Medulla oblongata (tissue), 1 donor: Measurements from ENCODE around the gene ARID4A.
"Not testable (repeated sequence)": the region's sequence is repeated elsewhere in the genome, so short reads cannot be mapped to it uniquely, and the experiment has no call there.

Experiments
- DNase-seq: peaks from one replicate; pipeline ENCODE4 v3.0.0-alpha.2; 2015; ENCODE audit errors: extremely low spot score

The ARID4A gene

DNA sequence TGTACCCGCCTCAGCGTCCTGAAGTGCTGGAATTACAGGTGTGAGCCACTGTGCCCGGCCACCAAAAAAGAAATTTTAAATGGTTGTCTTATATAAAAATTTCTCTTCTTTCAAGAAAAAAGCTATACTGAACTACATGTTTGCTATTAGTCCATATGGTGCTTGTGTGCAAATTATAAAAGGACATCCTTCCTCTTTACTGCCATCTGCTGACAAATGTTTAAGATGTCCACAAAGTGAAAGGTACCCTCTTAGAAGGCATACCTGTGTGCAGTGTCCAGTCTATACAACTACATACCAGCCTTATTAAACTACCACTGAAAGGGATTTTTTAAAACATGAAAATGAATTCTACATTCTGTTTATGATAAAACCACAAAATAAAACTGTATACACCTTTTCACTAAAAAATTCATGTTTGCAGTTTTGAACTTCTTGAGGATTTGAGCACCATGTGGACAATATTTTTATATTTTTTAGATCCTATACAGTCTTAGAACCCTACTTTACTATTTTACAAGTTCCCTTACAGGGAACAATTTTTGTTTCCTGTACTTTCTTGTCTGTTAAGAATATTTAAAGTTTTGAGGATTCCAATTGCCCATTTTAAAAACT, 64.5 kb downstream of the ARID4A start:
- peak; percentile 30 for DNase-seq

DNA sequence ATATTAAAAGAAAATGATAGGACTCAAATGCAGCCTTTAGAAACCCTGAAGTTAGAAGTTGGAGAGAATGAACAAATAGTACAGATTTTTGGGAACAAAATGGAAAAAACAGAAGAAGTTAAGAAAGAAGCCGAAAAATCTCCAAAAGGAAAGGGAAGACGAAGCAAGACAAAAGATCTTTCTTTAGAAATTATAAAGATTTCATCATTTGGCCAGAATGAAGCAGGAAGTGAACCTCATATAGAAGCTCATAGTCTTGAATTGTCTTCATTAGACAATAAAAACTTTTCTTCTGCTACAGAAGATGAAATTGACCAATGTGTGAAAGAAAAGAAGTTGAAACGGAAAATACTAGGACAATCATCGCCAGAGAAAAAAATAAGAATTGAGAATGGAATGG, 66.0 kb downstream of the ARID4A start:
- no peak for DNase-seq

DNA sequence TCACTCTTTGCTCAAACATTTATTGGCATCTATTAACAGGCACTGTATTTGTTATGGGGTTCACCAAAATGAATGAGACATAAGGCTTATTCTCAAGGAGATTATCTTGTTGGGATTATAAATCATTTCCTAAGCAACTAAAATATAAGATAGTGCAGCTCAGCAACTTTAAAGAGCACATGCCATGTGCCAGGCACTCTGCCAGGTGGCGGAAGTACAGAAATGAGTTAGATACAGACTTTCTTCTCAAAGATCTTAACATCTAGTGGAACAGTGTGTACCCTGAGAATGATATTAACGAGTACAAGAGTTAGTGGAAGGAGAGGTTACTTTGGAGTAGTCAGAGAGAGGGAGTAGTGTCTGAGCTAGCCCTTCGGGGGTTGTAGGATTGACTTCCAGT, 68.9 kb downstream of the ARID4A start:
- DNase-seq: no peak

DNA sequence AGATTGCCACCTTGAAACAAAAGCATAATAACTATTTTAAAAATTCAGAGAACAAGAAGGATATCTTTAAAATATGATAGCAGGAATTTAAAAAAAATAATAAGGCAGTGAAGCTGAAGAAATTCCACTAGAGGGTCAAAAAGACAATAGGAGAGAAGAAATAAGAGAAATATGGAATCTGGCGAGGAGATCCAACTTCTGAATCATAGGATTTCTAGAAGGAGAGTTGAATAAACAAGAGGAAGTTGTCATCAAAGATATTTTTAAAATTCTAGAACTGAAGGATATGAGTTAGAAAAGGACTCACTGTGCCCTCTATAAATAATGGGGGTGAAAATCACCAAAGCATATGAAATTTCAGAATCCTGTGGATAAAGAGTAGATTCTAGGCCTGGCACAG, 70.6 kb downstream of the ARID4A start:
- DNase-seq: no peak

DNA sequence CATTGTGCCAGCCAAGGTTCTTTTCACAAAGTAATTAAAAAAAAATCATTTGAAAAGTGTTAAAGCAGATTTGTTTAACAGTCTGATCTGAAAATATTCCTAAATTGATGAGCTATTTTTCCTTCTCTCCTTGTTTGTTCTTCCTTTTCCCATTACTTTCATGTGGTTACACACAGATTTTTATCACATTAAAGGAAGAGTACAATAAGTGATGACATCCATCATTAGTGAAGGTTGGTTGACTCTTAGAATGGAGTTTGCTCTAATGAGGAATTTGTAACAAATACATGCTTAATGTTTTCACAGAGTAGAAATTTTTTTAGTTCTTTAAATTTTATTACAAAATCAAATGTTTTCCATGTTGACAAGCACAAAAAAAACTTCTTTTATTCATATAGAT, 78.4 kb downstream of the ARID4A start:
- no peak for DNase-seq

DNA sequence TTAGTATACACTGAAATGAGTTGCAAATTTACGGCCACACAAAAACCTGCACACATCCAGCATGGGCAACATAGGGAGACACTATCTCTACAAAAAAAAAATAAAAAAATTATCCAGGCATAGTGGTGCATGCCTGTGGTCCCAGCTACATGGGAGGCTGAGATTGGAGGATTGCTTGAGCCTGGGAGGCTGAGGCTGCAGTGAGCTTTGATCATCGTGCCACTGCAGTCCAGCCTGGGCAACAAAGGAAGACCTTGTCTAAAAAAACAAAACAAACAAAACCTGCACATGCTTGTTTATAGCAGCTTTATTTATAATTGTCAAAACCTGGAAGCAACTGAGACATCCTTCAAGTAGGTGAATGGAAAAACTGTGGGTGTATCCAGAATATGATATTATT, 92.5 kb downstream of the ARID4A start:
- no peak for DNase-seq

DNA sequence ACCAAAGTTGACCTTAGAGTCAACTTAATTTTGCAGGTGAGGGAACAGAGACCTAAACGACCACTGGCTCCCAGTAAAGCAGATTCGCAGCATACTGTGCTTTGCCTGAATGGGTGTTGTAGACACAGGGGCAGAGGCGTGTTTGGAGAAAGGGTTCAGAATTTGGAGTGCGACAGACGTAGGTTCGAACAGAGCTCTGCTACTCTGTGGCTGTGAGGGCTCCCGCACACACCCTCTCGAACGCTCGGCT, 97.1 kb downstream of the ARID4A start:
- no peak for DNase-seq

DNA sequence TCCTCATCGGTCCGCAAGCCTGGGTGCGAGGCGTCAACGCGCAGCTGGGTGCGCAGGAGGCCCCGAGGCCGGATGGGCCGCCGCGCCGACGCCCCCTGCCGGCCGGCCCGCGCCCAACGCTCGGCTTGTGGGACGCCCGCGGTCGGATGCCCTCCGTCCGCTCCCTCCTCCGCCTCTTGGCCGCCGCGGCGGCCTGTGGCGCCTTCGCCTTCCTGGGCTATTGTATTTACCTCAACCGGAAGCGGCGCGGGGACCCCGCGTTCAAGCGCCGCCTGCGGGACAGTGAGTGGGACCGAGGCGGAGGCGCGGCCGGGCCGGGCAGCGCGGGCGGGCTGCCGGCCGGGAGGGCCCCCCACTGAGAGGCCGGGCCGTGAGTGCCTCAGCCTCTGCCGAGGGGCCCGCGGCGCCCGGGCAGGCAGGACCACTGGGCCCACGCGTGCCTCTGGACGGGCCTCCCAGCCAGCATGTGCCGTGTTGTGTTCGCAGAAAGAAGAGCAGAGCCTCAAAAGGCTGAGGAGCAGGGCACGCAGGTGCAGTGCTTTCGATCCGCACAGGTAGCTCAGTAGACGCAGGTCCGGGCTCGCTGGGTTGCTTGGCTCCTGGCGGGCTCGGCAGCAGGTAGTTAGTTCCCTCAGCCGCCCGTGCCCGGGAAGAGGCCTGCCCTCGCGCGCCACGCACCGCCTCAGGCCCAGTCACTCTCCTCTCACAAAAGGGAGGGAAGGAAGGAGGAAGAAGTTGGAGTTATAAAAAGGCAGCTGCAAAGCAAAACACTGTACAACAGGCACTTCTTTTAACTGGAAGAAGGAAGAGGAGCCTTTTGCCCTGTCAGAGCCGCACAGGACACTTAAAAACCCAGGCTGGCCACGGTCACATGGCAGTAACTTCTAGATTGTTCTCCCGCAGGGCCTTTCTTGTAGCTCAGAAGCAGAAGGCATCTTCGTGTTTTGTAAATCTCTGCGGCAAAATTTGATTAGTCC, 97.7 kb downstream of the ARID4A start, which contains the start of gene TOMM20L:
Gene TOMM20L (plus strand): TSS at position 119 of the 977 bp plus-strand sequence. CDS start 28 bp downstream, at position 147.
- peak; percentile 60 for DNase-seq

DNA sequence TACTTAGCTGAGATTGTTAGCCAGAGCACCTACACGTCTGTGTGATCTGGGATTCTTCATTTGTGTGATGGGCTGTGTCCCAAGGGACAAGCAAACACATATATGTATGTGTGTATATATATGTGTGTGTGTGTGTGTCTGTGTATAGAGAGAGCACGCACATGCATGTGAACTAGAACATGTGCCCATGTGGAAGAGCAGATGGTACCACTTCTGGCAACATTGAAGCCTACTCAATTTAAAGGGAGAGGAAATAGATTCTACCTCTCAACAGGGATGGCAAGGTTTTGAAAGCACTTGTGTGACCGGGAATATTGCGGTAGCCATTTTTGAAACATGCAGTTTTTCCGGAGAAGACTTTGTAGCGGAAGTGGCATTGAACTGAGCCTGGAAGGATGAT, 98.8 kb downstream of the ARID4A start:
- DNase-seq: no peak

DNA sequence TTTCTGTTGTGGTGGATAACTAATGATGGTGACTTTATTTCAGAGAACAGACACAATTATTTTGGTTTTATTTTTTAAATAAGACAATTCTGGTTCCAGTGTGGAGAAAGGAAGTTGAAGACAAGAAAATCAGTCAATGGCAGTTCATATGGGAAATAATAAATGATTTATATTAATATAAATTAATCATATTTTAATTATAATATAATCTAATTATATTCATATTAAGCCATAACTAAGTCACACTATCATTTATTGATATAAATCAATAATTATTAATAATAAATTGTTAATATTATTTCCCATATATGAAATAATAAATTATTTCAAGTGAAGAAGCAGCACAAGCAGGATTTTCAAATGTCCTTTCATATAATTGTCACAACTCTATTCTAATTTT, 100.1 kb downstream of the ARID4A start:
- no peak for DNase-seq

DNA sequence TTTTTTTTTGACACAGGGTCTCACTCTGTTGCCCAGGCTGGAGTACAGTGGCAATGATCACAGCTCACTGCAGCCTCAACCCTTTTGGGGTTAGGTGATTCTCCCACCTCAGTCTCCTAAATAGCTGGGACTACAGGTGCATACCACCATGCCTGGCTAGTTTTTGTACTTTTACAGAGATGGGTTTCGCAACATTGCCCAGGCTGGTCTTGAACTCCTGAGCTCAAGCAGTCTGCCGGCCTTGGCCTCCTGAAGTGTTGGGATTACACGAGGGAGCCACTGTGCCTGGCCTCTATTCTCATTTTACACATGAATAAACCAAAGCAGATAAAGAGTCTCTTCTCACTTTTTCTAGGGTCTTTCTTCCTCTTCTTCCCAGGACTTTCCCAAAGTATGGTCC, 100.5 kb downstream of the ARID4A start:
- no peak for DNase-seq

DNA sequence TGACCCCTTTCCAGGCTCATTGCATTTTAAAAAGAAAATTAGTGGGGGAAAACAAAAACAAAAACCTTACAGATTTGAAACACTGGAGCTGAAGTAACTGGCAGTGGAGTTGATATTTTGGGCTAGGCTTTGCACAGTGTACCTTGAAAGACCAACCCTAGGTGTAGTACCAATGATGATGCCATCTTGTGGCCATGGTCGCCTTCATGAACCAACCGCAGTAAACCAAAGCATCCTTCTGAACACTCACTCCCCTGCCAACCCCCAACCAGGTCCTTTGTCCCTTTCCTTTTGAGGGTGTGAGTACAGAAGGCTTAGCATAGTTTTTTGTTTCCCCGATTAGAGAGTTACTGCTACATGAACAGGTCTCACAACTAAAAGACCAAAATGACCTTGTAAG, 103.2 kb downstream of the ARID4A start:
- DNase-seq: no peak

DNA sequence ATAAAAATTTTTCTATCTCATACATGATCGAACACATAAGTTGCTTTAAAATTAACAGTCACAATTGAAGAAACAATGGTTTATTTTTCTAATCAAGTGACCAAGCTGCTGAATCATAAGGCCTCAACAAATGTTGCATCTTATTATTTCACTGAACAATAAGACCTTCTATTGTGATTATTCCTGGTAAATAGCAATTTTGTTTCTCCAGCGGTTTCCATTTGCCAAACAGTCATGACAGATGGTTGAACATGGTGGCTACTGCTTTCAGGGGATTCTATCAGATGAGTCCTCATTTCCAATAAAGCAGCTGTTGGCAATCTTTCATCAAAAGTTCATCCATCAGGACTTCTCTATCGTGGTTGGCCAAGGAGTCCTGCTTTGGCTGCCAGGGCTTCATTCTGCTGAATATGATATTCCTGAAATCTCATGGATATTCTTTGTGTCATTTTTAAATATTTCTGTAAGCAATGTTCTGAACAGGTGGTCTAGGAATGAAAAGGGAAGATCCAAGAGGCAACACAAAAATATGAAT, 110.4 kb downstream of the ARID4A start:
- peak; percentile 68 for DNase-seq

DNA sequence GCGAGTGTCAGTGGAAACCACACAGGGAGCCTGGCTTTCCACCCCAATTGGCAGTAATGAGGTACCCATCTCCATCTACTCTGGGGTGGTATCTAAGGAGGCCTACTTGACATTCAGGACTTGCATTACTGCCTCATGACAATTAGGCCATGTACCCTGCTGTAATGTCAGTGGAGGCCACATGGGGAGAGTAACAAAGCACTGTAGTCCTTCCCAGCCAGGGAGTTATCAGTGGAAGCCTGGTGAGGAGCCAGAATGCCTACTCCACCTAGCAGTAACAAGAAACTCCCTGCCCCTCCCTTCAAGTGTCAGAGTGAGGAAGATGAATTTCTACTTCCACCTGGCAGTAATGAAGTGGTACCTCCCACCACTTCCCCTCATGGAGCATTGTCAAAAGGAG, 116.5 kb downstream of the ARID4A start:
- DNase-seq: no peak

DNA sequence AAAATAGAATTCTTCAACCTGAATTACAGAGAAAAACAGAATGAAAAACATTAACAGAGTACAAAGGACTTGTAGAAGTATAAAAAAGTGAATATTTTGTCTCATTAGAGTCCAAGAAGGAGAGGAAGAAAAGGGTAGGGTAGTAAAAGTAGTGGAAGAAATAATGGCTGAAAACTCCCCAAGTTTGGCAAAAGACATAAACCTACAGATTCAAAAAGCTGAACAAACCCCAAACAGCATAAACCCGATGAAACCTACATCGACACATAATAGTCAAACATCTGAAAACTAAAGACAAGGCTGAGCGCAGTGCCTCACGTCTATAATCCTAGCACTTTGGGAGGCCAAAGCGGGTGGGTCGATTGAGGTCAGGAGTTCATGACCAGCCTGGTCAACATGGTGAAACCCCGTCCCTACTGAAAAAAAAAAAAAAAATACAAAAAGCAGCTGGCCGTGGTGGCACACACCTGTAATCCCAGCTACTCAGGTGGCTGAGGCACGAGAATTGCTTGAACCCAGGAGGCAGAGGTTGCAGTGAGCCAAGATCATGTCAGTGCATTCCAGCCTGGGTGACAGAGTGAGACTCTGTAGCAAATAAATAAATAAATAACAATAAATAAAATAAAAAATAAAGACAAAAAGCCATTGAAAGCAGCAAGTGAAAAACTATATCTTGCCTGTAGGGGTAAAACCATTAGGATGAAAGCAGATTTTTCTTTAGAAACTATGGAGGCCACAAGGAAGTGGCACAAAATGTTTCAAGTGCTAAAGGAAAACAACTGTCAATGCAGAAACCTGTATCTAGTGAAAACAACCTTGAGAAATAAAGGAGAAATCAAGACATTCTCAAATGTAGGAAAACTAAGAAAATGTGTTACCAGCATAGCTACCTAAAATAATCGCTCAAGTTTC, 117.5 kb downstream of the ARID4A start:
- DNase-seq: no peak

DNA sequence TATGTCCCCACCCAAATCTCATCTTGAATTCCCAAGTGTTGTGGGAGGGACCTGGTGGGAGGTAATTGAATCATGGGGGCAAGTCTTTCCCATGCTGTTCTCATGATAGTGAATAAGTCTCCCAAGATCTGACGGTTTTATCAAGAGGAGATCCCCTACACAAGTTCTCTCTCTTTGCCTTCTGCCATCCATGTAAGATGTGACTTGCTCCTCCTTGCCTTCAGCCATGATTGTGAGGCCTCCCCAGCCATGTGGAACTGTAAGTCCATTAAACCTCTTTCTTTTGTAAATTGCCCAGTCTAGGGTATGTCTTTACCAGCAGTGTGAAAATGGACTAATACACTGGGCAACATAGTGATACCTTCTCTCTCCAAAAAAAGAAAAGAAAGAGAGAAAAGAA, 118.6 kb downstream of the ARID4A start:
- DNase-seq: not testable (repeated sequence)
